GM06990 (cell line): ENCODE data around the gene KIRREL2.
"Not testable (repeated sequence)": the region's sequence is repeated elsewhere in the genome, so short reads cannot be mapped to it uniquely, and the experiment has no call there.

Experiments
- DNase-seq: peaks from one replicate; pipeline ENCODE4 v3.0.0-alpha.2; 2011; ENCODE audit not compliant: insufficient read length; ENCODE audit errors: extremely low read depth
- H3K27me3 ChIP-seq: replicated peaks from 2 replicates; pipeline ENCODE4 v1.6.0; 2011; ENCODE audit warnings: low read length; ENCODE audit not compliant: control insufficient read depth, insufficient read depth
- H3K36me3 ChIP-seq: 2 replicates; pipeline ENCODE4 v1.5.1; 2011; ENCODE audit warnings: low read length; ENCODE audit not compliant: control insufficient read depth, insufficient read depth
- H3K4me3 ChIP-seq: replicated peaks from 2 replicates; pipeline ENCODE4 v1.5.1; 2011; ENCODE audit warnings: low read depth, mild to moderate bottlenecking, control low read depth, low read length
- TF ChIP-seq, protein P1 (sequence below): IDR thresholded peaks from 2 replicates; pipeline ENCODE4 v1.5.1; 2011; ENCODE audit warnings: low read length, control low read depth, mild to moderate bottlenecking, inconsistent platforms; ENCODE audit not compliant: insufficient read depth, poor library complexity, severe bottlenecking

The KIRREL2 gene

GRCh38 chr19:35830986-35831385 is 25.7 kb upstream of the KIRREL2 start:
- TF ChIP-seq, protein P1, sequence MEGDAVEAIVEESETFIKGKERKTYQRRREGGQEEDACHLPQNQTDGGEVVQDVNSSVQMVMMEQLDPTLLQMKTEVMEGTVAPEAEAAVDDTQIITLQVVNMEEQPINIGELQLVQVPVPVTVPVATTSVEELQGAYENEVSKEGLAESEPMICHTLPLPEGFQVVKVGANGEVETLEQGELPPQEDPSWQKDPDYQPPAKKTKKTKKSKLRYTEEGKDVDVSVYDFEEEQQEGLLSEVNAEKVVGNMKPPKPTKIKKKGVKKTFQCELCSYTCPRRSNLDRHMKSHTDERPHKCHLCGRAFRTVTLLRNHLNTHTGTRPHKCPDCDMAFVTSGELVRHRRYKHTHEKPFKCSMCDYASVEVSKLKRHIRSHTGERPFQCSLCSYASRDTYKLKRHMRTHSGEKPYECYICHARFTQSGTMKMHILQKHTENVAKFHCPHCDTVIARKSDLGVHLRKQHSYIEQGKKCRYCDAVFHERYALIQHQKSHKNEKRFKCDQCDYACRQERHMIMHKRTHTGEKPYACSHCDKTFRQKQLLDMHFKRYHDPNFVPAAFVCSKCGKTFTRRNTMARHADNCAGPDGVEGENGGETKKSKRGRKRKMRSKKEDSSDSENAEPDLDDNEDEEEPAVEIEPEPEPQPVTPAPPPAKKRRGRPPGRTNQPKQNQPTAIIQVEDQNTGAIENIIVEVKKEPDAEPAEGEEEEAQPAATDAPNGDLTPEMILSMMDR, result no peak
- no peak overlapping the region for H3K4me3 ChIP-seq
- H3K36me3 ChIP-seq, result no peaks in the 10 kb centered on the region
- H3K27me3 ChIP-seq, result no peaks in the 10 kb centered on the region
- DNase-seq, result no peak

GRCh38 chr19:35832054-35832453 is 24.7 kb upstream of the KIRREL2 start:
- Histone ChIP-seq H3K4me3 (no peak overlapping the region), H3K36me3 (no peaks in the 10 kb centered on the region), H3K27me3 (no peaks in the 10 kb centered on the region; the same call in 1 of the 2 replicates)
- TF ChIP-seq, protein P1, result no peak
- no peak for DNase-seq

GRCh38 chr19:35833972-35834371 is 22.7 kb upstream of the KIRREL2 start:
- Histone ChIP-seq H3K36me3 (no peaks in the 10 kb centered on the region), H3K4me3 (no peak overlapping the region), H3K27me3 (no peaks in the 10 kb centered on the region; the same call in 1 of the 2 replicates)
- DNase-seq, result no peak
- TF ChIP-seq, protein P1, result no peak

- H3K36me3 ChIP-seq, result not testable (repeated sequence)
Observed at GRCh38 chr19:35836096-35836495, 20.6 kb upstream of the KIRREL2 start.

DNA sequence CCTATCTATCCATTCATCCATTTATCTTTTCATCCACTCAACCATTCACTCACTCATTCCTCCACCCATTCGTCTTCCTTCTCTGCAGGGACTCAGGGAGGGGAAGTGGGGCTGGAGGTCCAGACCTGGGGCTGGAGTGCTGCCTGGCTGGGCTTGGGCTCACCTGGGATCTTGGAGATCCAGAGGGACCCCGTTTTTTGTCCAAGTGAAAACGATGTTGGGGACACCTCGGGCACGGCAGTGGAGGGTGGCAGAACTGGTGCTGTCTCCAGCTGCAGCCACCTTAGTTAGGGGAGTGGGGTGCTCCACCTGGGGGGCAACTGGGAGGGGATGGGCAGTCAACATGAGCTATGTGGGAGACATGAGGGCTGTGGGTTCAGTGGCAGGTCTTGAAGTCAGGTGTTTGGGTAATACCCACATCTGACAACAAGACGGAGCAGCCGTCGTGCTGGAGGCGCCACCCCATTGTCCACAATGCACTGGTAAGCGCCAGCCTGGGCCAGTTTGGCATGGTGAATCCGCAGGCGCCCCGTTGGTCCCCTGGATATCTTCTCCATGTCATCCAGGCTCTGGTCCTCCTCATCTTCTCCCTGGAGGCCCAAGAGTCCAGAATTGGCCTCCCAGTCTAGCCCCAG is 14.6 kb upstream of the KIRREL2 start:
- Histone ChIP-seq H3K4me3 (no peak overlapping the region), H3K27me3 (peaks cover 3% of the 10 kb centered on the region; the same call in 1 of the 2 replicates), H3K36me3 (no peaks in the 10 kb centered on the region)
- DNase-seq, result no peak
- TF ChIP-seq, protein P1, result no peak

More at GRCh38 chr19:35836096-35836495, 20.6 kb upstream of the KIRREL2 start:
- DNase-seq, H3K27me3 ChIP-seq, H3K4me3 ChIP-seq: not testable (repeated sequence)

DNA sequence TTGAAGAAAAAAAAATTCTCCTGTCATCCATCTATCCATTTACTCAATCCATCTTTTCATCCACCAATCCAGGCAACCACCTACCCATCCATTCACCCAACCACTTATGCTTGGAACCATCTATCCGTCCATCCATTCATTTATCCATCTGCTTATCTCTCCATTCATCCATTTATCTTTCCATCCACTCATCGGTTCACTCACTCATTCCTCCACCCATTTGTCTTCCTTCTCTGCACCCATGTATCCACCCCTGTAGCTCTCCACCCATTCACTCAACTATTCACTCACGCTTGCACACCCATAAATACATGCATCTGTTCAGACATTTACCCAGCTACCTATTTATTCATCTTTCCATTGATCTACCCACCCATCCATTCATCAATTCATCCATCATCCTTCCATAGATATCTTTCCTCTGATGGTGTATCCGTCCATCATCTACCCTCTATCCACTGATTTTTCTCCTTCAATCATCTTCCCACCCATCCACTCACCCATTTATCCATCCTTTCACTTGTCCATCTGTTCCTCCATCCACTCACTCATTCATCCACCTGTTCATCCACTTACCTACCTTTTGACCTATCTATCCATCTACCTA is 13.9 kb upstream of the KIRREL2 start:
- DNase-seq, result no peak
- H3K36me3 ChIP-seq, result no peaks in the 10 kb centered on the region
- H3K4me3 ChIP-seq, result no peak overlapping the region
- peaks cover 3% of the 10 kb centered on the region; the same call in 1 of the 2 replicates for H3K27me3 ChIP-seq
- TF ChIP-seq, protein P1, result no peak
